Measurements from ENCODE around the gene APMAP.
"Not testable (repeated sequence)": the region's sequence is repeated elsewhere in the genome, so short reads cannot be mapped to it uniquely, and the experiment has no call there.

APMAP gene

DNA sequence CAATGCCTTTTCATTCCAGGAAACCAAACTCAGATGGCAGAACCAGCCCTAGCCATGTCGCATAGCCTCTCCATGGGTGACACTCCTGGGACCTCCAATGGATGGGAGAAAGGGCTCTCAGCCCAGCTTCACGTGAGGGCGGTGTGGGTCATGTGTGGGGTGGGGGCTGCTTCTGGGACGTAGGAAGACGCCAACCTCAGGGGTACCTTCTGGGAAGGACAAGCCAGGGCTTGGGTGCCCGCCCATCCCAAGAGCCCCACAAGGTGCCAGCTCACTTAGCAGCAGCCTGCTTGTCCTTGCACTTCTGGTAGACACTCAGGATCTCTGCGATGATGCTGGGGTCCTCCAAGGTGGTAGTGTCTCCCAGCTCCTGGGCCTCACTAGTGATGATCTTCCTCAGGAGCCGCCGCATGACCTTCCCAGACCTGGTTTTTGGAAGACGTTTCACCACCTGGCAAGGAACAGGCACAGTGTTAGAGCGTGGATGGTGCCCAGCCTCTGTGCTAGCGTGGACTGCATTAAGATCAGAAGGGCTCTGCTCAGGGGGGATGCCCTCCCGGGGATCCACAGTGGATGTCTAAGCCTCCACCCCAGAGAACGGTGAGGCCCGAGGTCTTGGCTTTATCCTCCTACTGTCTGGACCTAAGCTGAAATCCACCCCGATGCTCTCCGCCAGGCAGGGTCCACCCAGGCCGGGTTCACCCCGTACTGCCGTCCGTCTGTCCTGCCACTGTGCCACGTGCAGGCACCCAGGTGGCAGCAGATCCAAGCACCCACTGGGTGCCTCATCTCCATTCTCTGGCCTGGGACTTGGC, 15.1 kb upstream of the APMAP start:
- DNase-seq (ENCODE audit: low spot score), result no peak

DNA sequence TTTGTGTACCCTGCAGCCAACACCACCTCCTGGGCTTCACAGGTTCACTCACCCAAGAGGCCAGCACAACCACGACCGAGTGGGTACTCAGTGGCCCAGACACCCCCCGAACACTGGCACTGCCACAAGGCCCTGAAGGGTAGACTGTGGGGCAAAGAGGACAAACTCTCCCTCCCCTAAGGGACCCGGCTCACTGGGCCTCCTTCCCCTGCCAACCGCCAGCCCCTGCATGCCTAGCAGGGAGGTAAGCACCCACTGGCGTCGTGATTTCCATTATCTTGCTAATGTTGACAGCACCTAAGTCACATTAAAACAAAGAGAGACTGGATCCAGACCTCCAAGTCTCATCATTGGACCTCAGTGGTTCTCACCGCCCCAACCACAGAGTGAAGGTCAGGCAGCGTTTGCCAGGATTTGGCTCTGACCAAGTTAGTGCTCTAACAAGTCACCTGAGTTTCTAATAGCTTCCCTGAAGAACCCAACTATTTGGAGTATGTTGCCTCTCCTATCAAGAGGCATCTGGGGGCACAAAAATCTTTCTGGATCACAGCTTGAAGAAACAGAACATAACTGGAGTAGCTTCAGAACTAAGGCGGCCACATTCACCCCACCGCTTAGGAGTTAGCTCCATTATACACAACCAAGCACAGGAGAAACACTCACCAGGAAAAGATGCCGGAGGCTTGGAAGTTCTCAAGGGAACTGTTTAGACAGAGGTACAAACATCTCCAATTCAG, 14.0 kb upstream of the APMAP start:
- DNase-seq (ENCODE audit: low spot score), result no peak

DNA sequence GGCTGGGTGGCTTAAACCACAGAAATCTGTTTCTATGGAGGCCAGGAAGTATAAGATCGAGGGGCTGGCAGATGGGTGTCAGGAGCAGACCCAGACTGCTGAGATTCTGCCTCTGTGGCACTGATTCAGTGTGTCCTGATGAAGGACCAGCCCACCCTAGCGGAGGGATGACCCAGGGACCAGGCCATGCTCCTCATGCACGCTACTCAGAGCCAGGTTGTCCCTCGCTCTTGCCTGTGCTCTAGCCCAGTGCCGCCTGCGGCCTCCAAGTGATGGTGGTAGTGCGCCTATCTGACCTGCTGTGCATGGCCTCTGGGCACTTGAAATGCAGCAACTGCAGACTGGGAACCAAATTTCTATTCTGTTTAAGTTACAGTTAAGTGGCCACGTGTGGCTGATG, 13.1 kb upstream of the APMAP start:
- no peak for DNase-seq (ENCODE audit: low spot score)

DNA sequence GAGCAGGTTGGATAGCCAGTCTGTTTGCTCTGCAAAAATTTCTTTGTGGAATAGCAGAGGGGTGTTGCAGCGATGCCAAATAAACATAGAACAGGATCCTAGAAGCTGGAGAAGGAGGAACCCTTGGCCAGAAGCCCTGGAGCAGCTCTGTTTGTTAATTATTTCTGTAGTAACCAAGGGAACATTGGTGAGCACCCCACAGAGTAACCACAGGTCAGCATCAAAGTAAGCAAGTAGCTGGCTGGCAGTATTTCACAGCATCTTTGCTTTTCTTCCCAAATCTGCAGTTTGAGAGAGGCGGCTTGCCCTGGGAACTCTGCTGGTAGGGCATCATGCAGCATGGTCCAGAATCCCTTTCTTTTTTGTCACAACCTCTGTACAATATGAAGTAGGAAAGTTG, 12.7 kb upstream of the APMAP start:
- DNase-seq (ENCODE audit: low spot score), result no peak

DNA sequence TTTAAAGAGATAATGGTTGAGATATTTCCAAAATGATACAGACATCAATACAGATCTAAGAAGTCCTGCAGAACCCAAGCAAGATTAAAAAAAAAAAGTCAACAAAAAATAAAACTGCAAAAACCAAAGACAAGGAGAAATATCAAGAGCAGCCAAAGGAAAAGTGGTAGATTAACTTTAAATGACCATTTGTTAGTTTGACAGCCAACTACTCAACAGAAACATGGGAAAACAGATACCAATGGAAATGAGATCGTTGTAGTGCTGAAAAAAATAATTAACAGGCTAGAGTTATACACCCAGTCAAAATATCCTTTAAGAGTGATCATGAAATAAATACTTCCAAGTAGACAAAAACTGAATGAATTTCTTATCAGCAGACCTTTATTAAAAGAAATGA, 10.5 kb upstream of the APMAP start:
- no peak for DNase-seq (ENCODE audit: low spot score)

DNA sequence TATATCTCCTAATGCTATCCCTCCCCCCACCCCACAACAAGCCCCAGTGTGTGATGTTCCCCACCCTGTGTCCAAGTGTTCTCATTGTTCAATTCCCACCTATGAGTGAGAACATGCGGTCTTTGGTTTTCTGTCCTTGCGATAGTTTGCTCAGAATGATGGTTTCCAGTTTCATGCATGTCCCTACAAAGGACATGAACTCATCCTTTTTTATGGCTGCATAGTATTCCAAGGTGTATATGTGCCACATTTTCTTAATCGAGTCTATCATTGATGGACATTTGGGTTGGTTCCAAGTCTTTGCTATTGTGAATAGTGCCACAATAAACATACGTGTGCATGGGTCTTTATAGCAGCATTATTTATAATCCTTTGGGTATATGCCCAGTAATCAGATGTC, 8.8 kb upstream of the APMAP start:
- not testable (repeated sequence) for DNase-seq (ENCODE audit: low spot score)

DNA sequence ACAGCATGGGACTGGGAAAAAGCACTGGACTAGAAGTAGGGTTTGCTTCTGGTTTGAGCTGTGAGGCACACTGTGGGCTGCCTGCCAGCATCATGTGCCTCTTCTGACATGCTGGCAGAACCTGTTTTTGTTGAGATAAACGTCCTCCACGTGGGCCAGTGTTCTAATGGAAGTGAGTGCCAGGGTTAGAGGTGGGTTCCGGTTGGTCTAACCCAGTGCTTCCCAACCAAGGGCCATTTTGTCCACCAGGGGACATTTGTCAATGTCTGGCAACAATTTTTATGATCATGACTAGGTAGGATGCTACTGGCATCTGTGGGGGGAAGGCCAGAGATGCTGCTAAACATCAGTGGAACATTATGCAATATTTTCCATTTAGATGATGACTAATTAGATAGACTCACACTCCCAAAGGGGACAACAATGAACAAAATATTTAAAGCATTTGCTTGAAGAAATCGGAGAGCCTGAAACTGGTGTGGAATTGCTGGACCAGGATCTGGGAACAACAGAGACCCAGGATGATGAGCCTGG, 7.8 kb upstream of the APMAP start:
- DNase-seq (ENCODE audit: low spot score), result no peak

DNA sequence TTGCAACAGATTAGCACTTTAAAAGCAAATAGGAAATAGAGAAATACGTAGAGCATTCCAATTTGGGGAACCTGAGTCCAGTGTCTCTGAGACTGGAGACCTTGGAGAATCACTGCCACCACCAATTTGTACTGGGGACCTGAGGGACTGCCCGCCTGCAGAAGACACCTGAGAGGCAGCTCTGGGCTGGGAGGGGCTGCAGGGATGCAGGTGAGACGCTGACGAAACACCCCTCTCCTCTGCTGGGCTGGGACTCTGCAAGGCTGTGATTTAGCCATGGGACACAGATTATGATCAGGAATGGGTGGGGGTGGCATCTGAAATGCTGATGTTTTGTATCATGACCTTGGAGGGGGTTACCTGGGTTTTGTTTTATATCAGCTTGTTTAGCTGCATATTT, 7.0 kb upstream of the APMAP start:
- no peak for DNase-seq (ENCODE audit: low spot score)

DNA sequence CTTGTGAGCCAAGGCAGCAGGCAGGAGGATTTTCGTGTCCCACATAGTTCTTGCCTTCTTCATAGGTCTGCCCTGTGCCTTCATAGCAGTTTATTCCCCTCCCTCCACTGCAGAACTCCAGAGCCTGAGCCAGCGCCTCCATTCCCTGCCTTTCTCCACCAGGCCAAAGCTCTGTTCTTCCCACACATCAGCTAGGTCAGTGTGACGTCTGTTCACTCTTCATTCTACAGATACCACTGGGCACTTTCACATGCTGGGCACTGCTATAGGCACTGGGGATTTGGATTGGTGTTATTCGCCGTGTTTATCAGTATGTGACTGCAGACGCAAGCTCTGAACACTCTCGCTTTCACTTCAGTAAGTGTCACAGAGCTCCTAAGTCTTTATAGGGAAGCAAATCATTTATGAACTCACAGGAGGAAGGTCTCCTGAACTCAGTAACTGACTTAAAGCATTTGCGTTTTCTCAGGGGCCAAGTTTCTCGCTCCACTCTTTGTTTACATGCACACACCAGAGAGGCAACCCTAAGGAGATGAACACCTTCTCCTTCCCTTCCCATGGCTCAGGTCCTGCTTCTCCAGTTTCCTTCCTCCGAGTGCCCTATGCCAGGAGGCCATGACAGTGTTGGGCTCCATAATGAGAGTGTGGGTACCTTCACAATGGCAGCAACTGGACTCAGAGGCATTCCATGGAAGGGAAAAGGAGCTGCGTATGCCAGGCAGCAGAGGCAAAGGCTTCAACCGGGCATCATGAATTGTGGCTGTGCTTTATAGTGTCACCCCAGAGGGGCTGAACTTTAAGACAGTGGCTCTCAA, 6.3 kb upstream of the APMAP start:
- DNase-seq (ENCODE audit: low spot score), result no peak

DNA sequence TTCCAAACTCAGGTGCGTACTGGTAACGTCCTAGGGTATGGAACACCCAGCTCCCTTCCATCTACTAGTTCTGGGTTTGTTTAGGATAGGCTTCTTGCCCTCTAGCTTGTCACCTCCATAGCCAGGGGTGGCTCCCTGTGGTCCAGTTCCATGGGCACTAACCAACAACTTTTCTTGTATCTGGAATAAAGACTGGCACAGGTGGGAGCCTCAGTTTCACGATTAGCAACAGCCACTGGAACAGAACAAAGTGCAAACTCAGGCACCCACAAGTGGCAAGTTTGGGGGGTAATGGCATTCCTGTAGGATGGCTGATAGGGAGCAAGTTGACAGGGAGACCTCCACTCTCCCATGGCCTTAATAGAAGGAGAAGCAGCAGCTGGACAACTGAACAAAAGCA, 5.6 kb upstream of the APMAP start:
- DNase-seq (ENCODE audit: low spot score), result no peak

DNA sequence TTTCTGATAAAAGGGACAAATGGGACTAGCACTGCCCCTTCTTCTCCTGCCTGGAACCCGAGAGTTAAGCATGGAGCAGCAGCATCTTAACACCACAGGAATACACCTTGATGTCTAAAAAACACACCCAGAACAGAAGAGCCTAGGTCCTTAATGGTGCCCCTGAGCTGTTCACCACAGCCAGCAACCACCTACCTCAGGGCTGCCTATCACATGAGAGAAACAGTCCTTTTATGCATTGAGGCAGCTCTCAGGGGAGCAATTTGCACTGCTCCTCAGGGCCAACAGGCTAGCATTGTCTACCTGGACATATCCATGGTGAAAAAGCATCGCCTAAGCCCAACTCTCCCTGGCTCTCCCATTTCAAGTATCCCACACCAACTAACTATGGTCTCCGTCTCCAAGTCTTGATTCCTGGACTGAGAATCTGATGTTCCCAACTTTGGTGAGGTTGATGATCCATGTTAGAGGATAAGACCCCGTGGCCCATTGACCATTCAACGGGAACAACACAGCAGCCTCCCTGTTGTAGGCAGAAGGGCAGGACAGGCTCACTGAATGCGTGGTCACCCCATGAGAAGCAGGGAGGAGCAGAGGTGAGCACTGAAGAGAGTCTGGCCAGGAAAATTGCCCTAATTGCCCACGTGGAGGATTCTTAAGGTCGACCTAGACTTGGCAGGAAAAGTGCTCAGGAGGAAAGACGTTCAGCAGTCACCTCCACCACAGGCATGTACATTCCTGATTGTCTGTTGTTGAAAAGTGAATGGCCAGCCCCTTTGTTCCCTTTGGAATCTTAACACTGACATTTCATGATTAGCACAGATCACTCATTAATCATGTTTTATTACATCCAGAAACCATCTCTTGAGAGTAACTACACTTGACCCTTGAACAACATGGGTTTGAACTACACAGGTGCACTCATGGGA, 4.2 kb upstream of the APMAP start:
- no peak for DNase-seq (ENCODE audit: low spot score)

DNA sequence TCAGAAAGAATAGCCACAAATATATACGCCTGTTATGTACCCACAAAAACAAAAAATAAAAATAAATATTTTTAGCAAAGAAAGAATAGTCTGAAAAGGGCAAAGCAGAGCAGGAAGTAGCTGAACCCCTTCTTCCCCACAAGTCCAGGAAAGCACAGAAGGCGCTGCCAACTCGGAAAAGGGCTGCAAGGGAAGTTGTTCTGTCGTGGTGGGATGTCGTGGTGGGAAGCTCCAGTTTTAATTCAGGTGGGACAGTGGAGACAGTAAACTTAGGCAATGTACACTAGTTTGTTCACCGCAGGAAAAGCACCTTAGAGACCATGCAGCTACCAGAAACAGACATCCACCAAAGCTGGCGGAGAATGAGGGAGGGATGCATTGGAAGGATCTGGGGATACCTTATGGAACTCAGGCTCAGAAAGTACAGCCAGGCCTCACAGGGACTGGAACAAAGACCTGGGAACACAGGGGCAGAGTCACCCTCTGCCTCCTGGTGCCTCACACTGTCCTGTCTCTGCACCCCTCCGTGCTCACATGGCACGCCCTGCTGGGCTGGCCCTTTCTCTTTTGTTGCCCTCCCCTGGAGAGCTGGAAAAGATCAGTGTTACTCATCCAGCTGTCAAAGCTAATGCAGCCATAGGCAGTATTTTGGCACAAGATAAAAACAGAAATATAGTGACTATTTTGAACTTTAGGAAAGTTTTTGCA, 3.3 kb upstream of the APMAP start:
- DNase-seq (ENCODE audit: low spot score), result no peak

DNA sequence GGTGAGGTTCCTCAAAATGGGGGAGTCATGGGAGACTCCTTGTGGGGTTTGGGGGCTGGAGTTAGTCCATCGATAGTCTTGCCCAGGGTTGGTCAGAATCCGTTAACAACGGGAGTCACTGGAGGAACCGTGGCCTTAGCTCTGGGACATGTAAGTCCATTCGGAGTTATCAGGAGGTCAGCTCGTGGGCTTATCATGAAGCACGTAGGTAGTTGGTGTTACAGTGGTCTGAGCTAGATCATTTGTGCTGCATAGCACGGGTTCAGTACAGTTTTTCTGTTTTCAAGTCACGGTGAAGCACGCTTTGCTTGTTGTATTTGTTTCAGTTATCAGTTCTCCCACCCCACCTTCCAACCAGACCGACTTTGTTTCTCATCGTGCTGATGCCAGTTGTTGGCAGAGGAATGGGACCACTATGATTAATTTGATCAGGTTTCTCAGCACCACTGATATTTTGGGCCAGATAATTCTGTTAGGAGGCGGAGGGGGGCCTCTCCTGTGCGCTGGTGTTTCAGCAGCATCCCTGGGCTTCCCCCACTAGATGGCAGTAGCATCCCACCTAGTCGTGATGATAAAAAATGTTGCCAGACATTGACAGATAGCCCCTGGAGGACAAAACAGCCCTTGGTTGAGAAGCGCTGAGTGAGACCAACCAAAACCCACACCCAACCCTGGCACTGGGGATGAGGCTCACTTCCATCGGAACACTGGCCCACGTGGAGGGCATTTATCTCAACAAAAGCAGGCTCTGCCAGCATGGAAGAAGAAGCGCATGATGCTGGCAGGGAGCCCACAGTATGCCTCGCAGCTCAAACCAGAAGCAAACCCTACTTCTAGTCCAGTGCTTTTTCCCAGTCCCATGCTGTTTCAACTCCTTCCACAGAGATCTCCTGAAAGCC, 2.2 kb upstream of the APMAP start:
- DNase-seq (ENCODE audit: low spot score), result peak; percentile 82

DNA sequence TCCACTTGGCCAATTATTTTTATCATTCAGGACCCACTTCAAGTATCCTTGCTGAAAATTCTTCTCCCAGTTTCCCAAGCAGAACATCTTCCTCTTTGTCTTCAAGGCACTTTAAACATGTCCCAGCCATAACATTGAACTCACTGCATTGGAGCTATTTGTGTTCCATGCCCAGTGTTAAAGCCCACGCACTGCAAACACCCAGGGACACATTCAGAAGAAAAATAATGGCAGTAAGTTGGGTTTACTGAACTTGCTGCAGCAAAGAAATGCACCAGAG, 1.6 kb upstream of the APMAP start:
- no peak for DNase-seq (ENCODE audit: low spot score)

DNA sequence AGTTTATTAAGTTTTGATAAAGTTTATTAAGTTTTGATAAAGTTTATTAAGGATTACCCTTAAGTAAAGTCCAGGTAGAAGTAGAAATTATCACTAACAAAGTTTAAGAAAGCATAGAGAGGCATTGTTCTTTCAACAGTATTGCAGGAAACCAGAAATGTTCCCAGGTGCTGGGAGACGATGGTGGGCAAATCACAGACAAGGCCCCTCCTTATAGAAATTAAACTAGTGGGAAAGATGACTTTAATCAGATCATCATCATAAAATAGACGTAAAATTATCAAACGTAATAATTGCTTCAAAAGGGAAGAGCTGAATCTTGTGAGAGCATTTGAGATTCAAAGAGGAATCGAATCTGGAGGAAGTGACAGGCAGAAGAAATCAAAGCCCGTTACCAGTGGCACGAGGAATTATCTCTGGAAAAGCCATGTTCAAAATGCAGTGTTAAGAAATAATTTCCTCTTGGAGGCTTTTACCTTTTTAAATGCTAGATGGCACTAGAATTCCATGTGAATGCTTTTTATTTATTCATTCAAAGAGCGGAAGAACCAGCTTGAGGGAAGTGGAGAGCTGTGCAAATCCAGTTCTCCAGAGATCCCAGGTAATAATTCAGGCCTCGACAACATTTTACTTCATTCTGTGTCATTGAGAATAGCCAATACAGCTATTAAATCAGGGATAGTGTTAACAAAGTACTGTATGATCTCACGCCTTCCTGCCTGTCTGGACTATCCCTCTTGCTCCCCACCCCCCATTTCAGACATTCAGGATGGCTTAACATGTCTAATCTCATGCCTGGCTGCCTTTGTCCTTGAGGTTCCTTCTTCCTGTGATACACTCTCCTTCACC, 1.0 kb upstream of the APMAP start:
- no peak for DNase-seq (ENCODE audit: low spot score)

DNA sequence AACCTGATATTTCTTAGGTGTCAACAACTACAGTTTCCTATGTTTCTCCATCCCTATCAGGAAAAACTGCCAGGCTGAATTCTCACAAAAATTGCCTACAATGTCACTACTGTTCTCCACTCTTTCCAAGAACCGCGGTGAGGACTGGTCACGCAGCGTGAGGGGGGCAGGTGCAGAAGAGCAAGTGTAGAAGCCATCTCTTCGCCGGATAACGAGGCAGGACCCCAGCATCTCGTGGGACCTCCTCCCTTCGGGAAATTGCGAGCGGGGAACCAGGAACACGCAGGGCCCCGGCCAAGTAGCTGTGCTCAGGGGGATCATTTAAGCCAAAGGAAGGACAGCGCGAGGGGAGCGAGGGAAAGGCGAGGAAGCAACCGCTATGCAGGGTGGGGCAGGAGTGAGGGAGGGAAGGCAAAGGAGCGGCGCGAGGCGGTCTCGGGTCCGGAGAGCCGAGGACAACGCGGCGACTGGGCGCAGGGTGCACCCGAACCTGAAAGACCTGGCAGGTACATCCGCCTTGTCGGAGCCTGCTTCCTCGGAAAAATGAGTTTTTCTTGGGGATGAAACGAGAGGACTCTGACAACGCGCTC, 559 bp downstream of the APMAP start:
- no peak for DNase-seq (ENCODE audit: low spot score)

DNA sequence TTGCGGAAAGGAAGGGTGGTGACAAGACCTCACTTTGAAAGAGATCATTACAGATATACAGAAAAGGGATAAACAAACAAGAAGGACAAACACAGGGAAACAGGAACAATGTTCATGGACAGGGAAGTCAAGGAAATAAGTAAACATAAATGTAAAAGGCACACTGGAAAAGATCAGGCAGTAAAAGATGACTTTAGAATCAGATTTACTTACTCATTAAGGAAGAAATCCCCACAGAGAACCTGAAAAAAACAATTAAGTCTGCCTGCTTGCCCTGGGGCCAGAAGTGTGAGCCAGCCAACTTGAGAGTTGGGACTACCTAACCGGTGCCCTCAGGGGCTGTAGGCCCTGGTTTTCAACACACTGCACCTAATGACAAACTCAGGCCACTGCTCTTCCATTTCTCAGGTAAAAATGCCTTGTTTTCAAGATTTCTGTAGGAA, 1.7 kb downstream of the APMAP start:
- no peak for DNase-seq (ENCODE audit: low spot score)

DNA sequence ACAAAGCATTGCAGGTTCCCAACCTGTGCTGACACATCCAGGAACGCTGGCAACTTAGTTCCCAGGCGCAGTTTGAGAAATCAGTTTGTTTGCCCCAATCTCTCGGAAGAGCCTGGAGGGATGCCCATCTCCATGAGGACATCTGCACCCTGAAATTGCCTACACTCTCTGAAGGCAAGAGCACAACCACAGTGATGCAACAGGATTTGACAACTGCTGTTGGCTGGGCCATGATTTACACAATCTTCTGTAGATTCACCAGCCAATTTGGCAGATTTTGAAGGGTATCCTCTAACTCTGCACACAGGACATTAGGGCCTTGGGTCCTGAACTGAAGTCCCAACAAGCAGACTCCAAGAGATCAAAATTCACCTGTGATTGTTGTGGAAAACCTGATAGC, 3.4 kb downstream of the APMAP start:
- DNase-seq (ENCODE audit: low spot score), result no peak

Data from CD4-positive, alpha-beta T cell treated with Interleukin-6 at 100 ng/mL for 8 hours (primary cell).